ENCODE results near the gene PLK4.

PLK4 gene

DNA sequence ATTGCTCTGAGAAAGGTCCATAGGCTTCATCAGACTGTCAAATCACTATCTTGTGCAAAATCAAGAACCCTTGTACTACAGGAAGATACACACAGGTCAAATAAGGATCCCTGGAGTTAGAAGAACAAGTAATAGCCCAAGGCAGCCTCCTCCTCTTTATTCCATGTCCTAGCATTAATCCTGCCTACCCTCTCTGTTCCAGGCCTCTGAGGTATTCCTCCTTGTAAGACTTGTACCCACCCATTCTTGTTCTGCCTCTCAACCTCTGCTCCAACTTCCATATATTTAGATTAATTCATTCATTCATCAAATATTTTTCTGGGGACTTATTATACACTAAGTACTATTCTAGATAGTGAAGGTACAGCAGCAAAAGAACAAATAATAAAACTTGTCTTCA, 10.4 kb upstream of the PLK4 start:
- Histone ChIP-seq H3K27ac (replicated peaks) (no peak overlapping the region), H3K27me3 (ENCODE audit: insufficient read depth, poor library complexity, severe bottlenecking) (no peaks in the 10 kb centered on the region), H3K4me3 (replicated peaks; ENCODE audit: insufficient read depth, low read length) (no peak overlapping the region)
- TF ChIP-seq, protein P1, sequence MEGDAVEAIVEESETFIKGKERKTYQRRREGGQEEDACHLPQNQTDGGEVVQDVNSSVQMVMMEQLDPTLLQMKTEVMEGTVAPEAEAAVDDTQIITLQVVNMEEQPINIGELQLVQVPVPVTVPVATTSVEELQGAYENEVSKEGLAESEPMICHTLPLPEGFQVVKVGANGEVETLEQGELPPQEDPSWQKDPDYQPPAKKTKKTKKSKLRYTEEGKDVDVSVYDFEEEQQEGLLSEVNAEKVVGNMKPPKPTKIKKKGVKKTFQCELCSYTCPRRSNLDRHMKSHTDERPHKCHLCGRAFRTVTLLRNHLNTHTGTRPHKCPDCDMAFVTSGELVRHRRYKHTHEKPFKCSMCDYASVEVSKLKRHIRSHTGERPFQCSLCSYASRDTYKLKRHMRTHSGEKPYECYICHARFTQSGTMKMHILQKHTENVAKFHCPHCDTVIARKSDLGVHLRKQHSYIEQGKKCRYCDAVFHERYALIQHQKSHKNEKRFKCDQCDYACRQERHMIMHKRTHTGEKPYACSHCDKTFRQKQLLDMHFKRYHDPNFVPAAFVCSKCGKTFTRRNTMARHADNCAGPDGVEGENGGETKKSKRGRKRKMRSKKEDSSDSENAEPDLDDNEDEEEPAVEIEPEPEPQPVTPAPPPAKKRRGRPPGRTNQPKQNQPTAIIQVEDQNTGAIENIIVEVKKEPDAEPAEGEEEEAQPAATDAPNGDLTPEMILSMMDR (IDR thresholded peaks at IDR 0.05; ENCODE audit: insufficient read depth, low read length): no peak
- TF ChIP-seq POLR2AphosphoS5 (IDR thresholded peaks at IDR 0.05; ENCODE audit: low read depth): no peak
- TF ChIP-seq GABPA (IDR thresholded peaks at IDR 0.05; ENCODE audit: low read depth): no peak
- TF ChIP-seq SPI1 (IDR thresholded peaks at IDR 0.05; ENCODE audit: borderline replicate concordance, low read depth): no peak
- TF ChIP-seq, protein P2, sequence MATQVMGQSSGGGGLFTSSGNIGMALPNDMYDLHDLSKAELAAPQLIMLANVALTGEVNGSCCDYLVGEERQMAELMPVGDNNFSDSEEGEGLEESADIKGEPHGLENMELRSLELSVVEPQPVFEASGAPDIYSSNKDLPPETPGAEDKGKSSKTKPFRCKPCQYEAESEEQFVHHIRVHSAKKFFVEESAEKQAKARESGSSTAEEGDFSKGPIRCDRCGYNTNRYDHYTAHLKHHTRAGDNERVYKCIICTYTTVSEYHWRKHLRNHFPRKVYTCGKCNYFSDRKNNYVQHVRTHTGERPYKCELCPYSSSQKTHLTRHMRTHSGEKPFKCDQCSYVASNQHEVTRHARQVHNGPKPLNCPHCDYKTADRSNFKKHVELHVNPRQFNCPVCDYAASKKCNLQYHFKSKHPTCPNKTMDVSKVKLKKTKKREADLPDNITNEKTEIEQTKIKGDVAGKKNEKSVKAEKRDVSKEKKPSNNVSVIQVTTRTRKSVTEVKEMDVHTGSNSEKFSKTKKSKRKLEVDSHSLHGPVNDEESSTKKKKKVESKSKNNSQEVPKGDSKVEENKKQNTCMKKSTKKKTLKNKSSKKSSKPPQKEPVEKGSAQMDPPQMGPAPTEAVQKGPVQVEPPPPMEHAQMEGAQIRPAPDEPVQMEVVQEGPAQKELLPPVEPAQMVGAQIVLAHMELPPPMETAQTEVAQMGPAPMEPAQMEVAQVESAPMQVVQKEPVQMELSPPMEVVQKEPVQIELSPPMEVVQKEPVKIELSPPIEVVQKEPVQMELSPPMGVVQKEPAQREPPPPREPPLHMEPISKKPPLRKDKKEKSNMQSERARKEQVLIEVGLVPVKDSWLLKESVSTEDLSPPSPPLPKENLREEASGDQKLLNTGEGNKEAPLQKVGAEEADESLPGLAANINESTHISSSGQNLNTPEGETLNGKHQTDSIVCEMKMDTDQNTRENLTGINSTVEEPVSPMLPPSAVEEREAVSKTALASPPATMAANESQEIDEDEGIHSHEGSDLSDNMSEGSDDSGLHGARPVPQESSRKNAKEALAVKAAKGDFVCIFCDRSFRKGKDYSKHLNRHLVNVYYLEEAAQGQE (IDR thresholded peaks at IDR 0.05; ENCODE audit: insufficient replicate concordance, low read depth): no peak
- DNase-seq (ENCODE audit: low read depth in 1 of 2, low spot score in 1 of 2): no peak

DNA sequence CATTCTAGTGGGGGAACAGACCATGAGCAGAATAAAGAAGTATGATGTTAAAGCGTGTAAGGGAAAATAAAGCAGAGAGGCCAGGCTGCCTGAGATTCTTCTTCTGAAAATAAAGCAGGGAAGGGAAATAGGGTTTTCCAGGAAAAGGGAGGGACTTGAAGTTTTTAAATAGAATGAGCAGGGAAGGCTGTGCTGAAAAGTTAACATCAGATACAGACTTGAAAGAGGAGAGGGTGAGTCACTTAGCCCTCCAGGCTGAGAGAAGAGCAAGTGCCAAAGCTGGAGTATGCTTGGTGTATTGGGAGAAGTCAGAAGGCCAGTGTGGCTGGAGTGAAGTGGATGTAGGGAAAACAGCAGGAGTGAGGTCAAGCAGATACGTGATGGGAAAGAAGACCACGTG, 10.0 kb upstream of the PLK4 start:
- H3K27ac ChIP-seq (replicated peaks): no peak overlapping the region
- TF ChIP-seq, protein P1 (IDR thresholded peaks at IDR 0.05; ENCODE audit: insufficient read depth, low read length): no peak
- TF ChIP-seq SPI1 (IDR thresholded peaks at IDR 0.05; ENCODE audit: borderline replicate concordance, low read depth) (no peak), GABPA (IDR thresholded peaks at IDR 0.05; ENCODE audit: low read depth) (no peak), POLR2AphosphoS5 (IDR thresholded peaks at IDR 0.05; ENCODE audit: low read depth) (no peak)
- TF ChIP-seq, protein P2 (IDR thresholded peaks at IDR 0.05; ENCODE audit: insufficient replicate concordance, low read depth): no peak
- no peaks in the 10 kb centered on the region for H3K27me3 ChIP-seq (ENCODE audit: insufficient read depth, poor library complexity, severe bottlenecking)
- no peak overlapping the region for H3K4me3 ChIP-seq (replicated peaks; ENCODE audit: insufficient read depth, low read length)
- no peak for DNase-seq (ENCODE audit: low read depth in 1 of 2, low spot score in 1 of 2)

DNA sequence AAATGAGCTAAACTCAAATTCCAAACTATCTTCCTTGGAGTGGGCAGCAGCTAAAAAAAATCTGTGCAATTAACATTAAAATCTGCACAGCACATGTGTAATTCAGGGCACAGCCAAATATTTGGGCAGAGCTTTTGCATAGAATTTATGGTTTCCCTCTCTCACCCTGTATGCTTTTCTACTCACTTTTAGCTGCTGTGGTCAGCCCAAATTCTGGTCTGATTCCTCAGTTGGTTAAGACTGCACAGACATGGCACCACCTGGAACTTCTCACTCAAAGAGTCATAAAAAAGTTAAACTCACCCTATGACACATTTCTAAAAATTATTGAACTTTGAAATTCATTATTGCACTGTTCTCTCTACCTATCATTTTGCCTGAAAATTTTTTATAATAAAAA, 4.9 kb upstream of the PLK4 start:
- Histone ChIP-seq H3K27me3 (ENCODE audit: insufficient read depth, poor library complexity, severe bottlenecking) (no peaks in the 10 kb centered on the region), H3K27ac (replicated peaks) (no peak overlapping the region), H3K4me3 (replicated peaks; ENCODE audit: insufficient read depth, low read length) (no peak overlapping the region)
- no peak for DNase-seq (ENCODE audit: low read depth in 1 of 2, low spot score in 1 of 2)
- TF ChIP-seq, protein P2 (IDR thresholded peaks at IDR 0.05; ENCODE audit: insufficient replicate concordance, low read depth): no peak
- TF ChIP-seq SPI1 (IDR thresholded peaks at IDR 0.05; ENCODE audit: borderline replicate concordance, low read depth) (no peak), GABPA (IDR thresholded peaks at IDR 0.05; ENCODE audit: low read depth) (no peak), POLR2AphosphoS5 (IDR thresholded peaks at IDR 0.05; ENCODE audit: low read depth) (no peak)
- TF ChIP-seq, protein P1 (IDR thresholded peaks at IDR 0.05; ENCODE audit: insufficient read depth, low read length): no peak

Data from HL-60 (cell line).